Measurements from ENCODE around the gene LRMDA.
A peak's percentile ranks its signal among the peaks of the same experiment; 100 is the strongest.

The LRMDA gene

DNA sequence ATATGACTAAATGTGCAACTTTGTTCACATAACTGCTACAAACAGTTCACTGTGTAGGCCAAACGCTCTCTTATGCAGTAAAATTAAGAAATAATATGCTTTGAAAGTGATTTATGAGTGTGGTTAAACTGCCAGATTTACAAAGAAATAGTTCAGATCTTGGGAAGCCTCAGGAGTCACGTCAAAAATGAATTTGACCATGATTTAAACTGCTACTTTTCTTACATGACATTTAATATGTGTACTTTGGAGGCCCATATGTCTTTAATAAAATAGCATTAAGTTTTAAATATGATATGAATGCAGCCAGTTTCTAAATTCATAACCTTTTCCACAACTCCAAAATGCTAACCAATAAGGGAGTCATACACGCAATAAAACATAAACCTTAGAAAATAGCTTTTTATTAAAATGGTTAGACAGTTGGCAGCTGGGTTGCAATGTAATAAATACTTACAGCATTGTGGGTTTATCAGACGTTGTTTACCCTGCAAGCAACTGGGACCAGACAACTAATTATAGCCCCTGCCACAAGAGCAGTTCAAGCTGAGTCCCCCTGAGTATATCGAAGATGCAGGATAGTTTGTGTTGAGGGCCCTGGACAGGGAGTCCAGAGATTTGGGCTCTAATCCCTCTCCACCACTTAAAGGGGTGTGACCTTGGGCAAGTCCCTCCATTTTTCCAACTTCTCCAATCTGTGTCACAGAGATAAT is 640.4 kb downstream of the LRMDA start:
- DNase-seq: peak; percentile 96

DNA sequence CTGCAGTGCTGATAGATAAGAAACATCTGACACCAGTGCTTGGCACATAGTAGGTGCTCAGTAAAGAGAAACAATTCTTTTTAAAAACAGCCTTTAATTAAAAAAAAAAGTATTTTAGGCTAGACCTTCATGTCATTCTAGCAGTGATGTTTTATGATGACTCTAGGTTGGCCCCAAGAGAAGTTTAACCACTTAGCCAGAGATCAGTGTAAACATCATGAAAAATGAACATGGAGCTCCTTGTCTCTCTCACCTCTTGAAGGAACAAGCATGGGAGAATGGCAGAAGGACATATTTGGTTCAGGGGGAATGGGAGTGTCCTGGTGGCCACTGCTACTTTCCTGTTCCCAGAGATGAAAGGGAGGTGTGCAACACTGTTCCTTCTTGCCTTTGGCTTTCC is 641.0 kb downstream of the LRMDA start:
- no peak for DNase-seq

DNA sequence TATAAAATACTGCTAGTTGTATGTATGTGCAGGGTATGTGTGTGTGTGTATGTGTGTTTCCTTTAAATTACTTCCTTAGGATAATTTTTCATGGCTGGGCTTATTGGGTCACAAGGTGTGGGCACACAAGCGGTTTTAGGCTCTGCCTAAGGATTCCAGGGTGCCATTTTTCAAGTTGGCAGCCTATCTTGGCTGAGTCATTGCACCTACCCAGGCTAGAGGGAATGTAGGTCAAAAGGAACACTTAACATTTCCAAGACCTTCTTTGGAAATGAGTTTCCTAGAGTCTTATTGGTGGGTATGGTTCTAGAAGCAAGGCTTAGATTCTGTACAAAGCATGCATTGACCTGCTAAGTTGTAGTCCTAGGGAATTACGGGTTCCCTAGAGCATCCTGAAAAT is 642.1 kb downstream of the LRMDA start:
- DNase-seq: no peak

DNA sequence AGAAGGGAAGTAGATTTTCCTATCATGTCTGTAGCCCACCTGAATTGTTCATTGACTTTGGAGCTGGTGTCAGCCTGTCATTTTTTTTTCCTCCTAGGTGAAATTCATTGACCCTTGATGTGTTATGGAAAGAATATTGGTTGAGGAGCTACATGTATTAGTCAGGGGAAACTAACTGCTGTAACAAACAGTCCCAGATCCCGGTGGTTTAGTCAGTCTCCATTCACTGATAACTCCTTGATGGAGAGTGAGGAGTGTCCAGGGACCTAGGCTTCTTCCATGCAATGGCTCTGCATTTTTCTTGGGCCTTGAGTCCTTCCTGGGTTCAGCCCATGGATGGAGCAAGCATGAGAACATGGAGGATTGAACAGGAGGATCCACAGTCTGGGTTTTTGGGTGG is 643.2 kb downstream of the LRMDA start:
- no peak for DNase-seq

DNA sequence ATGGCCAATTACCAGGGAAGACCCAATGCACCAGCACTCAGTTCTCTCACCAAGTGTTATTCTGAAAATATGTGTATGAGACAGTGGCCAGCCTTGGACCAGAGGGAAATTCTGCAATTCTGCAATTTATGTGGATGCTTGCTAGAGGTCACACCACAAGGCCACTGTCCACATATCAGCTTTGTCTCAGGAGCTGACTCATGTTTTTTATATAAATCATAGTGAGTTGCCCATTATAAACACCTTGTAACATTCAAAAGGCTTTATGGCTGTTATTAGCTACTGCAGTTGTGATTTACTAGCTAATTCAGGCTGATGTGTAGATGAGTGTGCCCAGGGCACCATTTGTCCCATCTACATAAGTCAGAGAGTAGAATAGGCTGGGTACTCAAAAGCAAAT is 649.0 kb downstream of the LRMDA start:
- DNase-seq: peak; percentile 50

DNA sequence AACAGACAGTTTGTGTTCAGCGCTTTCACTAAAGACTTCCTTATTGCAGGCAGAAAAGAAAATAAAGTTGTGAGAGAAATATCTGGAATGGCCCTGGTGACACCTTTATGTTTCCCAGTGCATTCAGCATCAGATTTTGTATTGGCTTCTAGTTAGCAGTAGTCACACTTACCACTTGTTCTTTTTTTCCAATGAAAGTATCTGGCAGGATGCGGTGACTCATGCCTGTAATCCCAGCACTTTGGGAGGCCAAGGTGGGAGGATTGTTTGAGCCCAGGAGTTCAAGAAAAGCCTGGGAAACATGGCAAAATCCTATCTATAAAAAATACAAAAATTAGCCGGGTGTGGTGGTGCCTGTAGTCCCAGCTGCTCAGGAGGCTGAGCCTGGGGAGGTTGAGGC is 649.6 kb downstream of the LRMDA start:
- no peak for DNase-seq

DNA sequence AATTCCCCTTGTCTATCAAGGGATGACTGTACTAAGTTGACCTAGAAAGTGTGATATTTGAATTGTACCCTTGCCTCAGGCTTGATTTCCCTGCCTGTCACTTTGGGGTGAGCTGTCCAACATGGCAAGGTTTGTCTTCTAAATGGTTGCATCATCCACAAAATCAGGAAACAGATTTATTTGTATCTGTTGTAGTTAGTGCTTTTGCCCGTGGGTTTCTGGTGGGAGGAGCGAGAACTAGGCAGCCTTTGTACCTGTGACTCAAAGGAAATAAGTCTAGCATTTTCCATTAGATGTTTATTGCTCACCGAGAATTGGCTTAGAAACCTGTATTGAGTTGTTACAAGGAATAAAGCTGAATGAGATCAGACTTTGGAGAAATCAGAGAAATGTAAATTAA is 650.8 kb downstream of the LRMDA start:
- no peak for DNase-seq

DNA sequence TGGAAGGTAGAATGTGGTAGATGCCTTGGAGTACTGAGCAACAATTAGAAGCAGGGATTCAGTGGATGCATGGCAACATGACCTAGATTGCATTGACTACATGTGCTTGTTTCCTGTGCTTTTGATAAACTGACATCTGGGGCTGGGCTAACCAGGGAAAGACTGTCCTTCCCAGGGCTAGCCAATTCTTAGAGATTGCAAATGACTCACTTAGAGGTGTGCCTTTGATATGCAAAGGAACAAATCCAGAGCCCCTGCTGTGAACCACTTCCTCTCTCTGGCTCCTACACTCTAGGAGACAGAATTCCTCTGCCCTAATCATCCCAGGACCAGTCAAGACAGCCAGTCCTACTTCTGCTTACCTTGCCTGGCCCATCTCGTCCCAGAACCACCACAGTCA is 651.5 kb downstream of the LRMDA start:
- peak; percentile 52 for DNase-seq

DNA sequence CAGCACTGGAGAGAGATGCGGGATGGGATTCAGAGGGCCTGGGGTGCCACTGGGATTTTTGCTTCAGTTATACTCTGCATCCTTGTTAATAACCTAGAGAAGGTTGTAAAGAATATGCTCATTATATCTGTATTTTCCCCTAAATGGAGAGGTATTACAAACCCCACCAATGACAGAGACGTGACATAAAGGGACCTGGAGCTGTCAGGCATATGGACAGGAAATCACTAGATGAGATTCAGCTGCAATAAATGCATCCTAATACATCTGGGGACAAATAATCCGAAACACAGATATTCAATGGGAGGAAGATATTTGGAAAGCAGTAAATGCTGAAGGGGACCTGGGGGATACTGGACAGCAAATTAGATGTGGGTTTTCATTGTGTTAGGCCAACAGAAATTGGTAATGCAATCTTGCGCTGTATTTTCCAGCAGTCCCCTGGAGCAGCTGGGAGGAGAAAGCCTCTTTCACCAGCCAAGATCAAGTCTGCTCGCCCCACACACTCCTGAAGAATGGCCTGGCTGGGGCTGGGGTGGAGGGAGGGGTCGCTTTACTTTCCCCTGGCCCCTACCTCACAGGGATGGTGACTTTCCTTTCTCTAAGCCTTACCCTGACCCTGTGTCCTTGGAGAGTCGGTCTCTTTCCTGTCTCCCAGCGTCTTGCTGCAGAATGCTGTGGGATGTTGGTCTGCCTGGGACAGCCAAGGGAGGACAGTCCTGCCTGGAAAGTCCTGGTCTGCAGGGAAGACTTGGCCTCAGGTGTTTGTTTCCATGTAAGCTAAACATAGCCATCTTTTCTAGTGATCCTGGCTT is 653.8 kb downstream of the LRMDA start:
- no peak for DNase-seq

DNA sequence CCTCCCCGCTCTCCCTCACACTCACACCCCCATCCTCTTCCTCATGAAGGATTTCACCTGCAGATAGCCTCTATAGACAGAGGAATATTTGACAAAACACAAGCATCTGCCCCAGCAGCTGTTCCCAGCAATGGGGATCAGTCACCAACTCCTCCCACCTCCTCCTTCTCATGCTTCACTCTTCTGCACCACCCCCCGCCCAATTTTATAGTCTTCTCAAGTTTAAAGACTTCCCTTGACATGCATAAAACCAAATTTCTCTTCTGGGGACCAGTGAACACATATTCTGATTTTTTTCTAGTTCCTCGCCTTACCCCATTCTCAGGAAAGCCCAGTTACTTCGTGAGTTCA is 654.4 kb downstream of the LRMDA start:
- no peak for DNase-seq

DNA sequence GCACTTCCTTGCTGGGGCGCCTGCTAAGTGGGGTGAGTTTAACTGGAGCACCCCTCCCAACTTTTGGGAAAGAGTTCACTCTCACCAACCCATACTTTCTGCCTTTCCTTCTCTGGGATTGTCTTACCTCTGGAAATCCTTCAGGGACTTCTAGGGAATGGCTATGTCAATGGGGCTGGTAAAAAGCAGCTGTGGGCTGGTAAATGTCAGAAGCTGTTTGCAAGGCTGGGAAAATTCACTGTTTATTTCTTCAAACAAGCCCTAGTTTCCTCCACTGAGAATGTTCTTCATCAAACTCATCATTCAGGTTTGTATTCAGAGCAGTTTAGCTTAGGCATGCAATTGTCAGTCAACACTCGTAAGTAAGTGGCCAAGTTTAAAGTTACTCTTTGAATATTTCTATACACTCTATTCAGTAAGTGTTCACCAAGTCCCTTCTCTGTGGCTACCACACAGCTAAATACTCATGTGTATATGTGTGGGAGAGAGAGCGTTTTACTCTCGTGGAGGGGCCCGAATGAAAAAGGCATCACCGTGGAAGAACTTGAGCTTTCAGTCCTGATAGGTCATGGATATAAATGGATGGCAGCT is 654.8 kb downstream of the LRMDA start:
- DNase-seq: no peak

DNA sequence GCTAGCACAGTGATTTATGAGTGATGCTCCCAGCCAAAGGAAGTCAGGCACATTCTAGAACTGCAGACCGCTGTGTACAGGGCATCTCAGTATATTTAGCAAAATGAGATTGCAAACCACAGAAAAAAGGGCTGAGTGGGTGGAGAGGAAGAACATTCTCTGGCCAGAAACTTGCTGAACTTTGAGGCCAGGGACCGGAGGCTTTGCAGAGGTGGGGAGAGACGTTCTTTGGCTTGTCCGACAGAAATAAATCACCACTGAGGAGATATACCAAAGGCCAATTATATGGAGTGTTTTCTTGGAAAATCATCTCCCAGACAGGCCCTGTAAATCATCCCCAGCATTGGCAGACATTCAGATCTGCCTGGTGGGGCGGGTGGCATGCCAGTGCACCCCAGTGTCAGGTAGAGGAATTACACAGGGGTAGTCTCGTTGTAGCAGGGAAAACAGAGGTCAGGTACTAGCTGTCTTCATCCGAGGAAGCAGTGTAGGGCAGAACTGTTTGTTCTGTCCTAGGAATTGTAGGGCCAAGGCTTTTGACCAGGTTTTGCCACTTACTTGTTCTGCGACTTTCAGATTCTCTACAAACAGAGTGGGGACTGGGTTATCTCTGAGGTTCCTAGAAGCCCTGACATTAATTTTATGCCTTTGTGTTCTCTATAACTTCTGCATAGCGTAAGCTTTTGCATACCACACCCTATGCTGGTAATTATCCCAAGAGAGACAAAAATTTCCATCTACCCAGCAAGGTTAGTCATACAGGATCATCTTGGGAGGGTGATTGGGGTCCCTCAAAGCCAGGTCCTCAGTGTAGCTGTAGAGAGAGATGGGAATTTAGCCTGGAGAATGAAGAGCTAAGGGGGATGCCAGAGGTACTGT is 655.6 kb downstream of the LRMDA start:
- peak; percentile 85 for DNase-seq

DNA sequence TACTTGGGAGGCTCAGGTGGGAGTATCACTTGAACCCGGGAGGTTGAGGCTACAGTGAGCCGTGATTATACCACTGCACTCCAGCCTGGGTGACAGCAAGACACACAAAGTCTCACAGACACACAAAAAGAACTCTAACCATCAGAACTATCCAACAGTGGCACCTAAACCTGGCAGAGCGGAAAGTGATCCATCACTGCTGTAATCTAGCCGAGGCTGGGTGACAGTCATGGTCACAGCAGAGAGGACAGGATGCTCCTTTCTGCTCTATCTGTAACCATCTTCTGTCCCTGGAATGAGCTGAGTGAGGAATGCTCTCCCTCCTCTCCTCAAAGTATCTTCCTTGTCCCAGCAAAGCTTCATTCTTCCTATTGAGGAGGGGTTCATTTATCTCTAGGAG is 656.6 kb downstream of the LRMDA start:
- no peak for DNase-seq

DNA sequence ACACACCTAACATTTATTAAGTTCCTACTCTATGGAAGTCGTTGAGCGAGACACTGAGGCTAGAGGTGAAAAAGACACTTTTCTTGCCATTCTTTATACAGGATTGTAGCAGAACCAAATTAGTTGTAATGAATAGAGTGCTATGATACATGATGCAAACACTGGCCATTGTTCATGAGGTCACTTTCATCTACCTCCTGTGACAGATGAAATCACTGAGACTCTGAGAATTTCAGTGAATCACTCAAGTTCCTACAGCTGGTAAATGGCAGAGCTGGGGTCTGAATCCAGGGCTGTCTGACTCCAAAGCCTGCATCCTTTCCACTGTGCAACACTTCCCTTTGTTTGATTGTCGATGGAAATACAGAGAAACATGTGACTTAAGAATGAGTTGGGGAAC is 657.6 kb downstream of the LRMDA start:
- no peak for DNase-seq

DNA sequence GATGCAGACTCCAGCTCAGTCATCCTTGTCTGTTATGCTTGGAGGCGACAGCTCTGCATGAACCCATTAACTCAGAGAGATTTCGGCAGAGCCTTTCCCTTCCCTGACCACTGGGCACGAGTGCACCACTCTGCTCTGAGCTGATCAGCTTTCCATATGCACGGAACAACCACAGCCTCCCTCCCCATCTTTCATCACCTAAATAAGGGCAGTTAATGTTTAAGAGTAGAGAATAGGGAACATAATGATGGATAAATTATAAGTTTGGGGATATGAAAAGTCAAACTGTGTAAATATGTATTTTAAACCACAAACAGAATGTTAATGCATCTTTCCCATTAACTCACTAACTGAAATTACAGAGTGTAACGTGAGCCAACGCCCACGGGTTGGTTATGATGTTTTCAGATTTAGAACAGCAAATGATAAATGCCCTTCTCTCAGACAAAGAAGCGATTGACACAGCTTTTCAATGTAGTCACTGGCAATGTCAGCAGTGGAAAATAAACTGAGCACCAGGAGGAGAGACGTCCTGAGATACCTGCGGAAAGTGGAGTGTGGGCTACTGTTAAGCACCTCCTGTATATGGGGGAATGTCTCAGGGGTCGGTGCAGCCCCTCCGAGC is 658.2 kb downstream of the LRMDA start:
- no peak for DNase-seq

DNA sequence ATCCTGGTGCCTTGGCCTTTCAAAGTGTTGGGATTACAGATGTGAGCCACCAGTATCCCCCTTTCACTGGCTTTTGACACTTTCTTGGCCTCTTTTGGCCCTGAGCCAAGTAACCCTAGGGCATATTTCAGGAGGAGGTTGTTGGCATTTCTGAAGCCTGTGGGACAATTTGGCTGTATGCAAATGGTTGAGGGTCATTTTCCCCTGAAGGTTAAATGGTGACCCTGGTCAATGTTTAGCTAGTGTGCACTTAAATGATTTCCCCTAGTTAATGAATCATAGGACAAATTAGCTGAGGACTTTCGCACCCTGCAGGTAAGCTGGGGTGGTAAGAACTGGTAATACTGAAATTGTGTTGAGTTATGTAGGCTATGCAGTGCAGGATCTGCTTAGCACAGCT is 660.5 kb downstream of the LRMDA start:
- DNase-seq: no peak

DNA sequence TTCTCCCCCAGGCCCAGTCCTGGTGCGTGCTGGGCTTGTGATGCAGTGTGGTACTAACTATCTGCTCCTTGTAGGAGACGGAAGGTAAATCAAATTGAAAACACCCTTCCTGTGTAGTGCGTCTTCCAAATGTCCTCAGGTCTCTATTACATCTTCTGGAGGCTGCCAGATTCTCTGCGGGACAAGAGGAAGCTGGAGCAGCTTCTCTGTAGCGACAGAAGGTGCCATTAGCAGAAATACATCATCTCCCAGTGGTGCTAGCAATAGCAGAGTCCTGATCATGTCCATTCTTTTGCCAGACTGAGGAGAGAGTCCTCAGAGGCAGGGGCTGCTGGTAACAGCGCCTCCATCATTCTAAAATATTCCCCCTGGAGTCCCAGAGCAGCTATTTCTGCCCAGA is 675.2 kb downstream of the LRMDA start:
- no peak for DNase-seq

DNA sequence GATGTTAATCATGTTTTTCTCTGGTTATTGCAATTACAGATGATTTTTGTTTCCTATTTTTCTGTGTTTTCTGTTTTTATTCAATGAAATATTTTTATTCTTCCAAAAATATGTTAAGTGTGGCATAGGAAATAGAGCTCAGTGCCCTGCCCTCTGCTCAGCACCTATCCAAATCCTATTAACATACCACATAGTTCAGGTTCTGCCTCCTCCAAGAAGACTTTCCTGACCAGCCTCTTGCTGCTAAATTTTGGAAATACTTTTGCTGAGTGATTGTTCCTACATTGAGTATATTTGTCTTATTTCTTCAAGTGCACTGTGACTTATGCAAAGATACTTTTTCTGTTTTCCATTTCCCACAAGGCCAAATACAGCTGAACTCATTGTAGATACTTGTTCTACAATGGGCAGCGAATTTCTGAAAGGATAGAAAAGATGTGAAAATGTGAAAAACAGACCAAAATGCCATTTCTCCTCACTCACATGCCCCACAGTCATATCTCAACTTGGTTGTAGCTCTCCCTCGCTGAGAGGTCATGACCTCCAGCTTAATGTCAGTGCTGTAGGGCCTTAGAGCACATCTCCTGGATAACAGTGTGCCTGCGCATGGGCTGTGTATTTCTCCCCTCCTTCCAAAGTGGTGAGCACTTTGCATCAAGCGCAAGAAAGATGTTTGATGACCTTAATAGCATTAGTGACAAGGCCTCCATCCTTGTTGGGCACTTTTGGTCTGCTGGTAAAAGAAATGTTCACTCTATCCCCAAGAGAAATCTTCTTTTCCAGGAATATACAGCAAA is 677.3 kb downstream of the LRMDA start:
- no peak for DNase-seq

DNA sequence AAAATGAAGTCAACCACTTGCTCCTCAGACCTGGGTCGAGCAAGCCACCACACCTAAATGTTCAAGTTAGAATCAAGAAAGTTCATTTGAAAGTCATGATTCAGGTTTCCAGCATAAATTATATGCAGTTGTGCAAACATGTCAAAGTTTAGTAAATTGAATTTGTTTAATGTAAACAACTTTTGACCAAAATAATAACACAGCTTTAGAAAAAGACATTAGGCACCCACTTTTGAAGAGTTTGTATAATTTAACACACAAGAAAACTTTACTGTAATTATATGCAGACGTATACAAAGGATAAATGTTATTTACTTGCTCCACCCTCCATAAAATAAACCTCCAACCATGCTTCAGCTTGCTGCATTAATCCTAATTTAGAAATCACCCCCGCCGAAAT is 680.0 kb downstream of the LRMDA start:
- no peak for DNase-seq

DNA sequence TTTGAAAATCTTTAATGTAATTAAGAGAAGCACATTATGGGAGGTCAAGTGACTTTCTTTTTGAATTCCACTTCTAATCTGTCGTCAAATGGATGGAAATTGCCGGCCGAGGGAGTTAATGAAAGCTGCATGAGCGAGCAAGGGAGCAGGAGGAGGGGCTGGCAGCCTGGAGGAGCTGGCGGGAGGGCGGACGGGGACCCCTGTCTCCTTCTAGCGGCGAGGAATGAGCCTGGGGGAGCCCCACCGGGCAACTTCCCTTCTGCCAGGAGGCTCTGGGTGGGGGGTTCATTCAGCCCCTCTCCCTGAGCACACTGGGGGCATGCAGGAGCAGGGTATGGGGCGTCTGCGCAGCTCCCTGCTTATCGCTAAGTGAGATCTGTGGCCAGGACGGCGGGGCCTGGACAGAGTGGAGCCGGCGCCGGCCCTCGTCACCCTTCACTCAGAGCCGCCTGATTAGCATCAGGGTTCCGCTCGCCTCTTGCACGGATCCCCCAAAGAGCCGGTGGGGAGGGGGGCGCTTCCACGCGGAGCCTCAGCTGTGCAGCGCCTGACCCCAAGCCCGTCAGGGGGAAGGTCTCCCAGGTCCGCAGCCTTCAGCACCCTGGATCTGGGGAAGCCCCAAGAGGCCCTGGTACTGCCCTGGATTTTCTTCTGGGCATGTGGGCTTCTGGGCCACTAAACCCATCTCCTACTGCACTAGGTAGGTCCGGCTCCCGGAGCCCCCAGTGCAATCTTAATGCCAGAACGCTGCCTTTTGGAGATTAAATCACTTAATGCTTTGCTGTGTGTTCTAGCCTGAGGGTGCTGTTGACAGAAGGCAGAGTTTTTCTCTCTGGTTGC is 680.8 kb downstream of the LRMDA start:
- no peak for DNase-seq

DNA sequence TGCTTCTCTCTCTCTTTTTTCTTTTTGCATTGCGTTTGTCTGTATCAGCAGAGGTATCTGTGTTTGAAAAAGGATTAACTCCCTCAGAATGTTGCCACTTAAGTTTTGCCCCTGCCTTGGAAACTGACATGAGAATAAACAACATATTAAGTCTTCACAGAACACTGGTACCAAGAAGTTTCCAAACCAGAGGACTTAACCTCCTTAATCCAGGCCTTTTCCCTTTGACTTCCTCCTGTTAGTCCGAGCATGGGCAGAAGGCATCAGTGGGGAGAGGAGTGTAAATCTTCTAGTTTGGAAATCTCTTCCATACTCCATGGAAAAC is 681.4 kb downstream of the LRMDA start:
- DNase-seq: no peak

All from fibroblast of skin of abdomen (primary cell).